CD4-positive, alpha-beta T cell treated with Interleukin-4 for 4 hours (primary cell): Measurements from ENCODE around the gene JPH3.
"Not testable (repeated sequence)": the region's sequence is repeated elsewhere in the genome, so short reads cannot be mapped to it uniquely, and the experiment has no call there.

Experiments used
- DNase-seq: peaks from one replicate; pipeline ENCODE4 v3.0.0-alpha.2; 2020

JPH3 gene

DNA sequence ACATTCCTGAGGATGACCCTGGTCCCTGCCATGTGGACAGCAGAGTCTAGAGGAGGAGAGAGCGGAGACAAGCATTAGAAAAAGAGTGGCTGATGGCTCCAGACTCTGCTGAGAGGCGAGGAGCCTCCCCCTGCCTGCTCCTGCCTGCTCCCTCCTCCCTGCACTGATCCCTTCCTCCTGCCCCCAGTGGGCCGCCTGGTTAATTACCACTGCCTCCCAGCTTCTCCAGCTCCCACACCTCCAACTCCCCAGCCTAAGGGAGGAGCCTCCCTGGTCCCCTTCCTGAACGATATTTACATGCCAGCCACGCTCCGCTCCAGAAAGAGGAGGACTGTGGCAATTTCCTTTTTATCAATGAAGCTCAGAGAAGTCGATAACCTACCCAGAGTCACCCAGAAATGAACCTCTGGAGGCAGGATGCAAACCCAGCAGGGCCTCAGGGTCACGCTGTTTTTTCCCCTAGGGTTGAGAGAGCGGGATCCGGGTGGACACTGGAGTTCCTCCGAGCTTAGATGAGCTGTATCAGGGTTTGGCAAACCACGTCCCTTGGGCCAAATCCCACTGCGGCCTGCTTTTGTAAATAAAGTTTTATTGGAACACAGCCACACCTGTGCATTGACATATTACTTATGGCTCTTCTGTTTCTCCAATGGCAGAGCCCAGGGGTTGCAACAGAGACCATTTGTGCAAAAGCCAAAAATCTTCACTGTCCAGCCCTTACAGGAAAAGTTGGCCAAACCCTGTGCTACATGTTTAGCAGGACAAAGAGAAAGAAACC, 27.1 kb upstream of the JPH3 start:
- DNase-seq, result no peak

DNA sequence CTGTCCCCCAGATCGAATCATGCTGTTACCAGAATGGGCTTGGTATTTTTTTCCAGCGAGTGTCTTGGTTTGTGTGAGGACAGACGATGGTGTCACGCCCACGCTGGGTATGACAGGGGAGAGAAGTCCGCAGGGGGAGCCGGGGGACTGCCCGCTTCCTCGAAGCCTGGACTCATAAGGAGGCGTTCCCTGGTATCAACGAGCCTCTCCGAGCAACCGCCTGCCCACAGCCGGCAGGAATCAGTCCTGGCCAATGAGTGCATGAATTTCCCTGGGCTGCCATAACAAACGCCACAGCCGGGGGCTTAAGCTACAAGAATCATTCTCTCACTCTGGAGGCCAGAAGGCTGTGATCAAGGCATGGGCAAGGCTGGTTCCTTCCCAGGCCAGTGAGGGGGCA, 26.1 kb upstream of the JPH3 start:
- DNase-seq, result no peak

DNA sequence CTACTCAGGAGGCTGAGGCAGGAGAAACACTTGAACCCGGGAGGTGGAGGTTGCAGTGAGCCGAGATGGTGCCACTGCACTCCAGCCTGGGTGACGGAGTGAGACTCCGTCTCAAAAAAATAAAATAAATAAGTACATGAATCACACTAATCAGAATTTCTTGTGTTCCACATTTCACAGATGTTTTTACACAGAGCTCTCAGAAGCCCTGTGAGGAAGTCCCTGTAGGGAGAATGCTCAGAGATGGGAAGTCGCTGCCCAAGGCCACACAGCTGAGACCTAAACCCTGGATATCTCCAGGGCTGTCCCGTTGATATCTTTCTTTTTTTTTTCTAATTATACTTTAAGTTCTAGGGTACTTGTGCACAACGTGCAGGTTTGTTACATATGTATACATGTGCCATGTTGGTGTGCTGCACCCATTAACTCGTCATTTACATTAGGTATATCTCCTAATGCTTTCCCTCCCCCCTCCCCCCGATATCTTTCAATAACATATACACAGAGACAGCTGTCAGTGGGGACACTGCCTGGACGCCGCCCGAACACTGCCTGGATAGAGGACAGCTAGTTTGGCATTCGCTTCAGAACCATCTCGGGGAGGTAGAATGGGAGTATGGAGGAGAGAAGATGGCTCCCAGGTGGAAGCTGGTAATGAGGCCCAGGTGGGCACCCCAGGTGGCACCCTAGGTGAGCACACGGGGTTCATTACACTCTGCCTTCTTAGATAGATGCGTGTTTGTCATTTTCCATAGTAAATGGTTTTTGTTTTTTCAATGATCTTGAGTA, 24.0 kb upstream of the JPH3 start:
- DNase-seq, result not testable (repeated sequence)

DNA sequence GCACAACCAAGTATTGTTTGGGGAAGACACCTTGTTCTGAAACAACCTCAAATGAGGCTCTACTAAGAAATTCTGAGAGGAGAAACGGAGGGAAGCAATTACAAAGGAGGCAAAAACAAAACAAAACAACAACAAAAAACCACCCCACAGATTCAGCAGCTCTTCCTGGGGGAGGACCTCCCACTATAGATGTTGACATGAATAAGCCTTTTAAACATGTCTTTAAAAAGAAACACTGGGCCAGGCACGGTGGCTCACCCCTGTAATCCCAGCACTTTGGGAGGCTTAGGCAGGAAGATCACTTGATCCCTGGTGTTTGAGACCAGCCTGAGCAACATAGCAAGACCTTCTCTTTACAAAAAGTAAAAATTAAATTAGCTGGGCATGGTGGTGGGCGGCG, 22.6 kb upstream of the JPH3 start:
- DNase-seq, result no peak

DNA sequence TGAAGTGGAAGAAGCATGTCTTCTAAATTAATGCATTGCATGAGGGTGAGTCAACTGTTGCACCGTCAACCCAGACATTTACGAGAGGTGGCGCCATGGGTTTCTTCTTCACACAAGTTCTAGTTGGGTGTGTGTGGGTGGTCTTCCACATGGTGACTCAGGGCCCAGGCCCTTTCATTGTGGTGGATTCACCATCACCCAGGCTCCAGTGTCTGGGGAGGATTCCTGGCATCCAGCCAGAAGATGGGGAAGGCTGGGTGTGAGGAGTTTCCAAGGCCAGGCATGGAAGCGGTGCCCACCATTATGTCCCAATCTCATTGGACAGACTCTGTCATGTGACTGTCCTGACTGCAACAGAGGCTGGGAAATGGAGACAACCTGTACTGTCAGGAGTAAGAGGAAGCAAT, 21.4 kb upstream of the JPH3 start:
- DNase-seq, result no peak

DNA sequence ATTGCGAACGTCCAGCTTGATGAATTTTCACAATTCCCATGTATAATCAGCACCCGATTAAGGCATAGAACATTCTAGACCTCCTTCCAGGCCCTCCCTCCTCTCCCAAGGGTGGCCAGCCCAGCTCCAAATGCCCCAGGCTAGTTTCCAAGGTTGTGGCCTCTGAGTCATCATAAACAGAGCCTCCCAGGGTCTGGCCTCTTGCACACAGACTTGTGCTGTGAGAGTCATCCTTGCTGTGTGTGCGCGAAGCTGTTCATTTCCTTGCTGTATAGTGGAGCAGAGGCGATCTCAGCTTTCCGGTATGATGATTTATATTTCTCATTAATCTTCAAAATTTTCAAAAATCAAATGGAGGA, 20.5 kb upstream of the JPH3 start:
- no peak for DNase-seq

DNA sequence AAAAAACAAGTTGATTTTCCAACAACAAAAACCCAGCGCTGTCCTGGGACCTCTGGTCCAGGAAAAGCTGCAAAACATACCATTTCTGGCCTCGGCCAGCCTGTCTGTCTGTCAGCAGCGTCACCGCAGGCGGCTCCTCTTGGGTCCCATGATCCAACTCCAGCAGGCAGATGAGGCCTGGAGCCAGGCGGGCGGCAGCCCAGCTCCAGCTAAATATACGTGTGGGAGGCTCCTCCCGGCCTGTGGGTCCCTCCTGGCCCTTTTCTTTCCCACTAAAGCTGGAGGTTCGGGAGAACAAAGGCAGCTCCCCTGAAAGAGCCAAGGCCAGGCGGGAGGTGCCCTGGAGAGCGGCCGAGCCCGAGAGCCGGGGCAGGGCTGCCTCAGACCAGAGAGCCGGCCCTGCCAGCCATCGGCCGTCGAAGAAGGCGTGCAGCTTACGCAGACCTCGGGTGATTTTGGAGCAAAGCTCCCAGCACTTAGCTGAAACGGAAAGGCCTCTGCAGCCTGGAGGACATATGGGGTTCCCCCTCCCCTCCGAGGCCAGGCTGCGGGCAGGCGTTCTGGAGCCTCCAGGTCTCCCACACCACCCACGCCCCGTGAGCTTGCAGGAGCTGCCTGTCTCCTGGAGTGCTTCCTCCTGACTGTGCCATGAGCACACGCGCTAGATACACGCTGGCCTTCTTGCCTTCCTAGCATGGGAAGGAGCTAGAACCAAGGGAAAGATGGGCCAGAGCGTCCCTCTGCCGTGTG, 19.9 kb upstream of the JPH3 start:
- no peak for DNase-seq

DNA sequence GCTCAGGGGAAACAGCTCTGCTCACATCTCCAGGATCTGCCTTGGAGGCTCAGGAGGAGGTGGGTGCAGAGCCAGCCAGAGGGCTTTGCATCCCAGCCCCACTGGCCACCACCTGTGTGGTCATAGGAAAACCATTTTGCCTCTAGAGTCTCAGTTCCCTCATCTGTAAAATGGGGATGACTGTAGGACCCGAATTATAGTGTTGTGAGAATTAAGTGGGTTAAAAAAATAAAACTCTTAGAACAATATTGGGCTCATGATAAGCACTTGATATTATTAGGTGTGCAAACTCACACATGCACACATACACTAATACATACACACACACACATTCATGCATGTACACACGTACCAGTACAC, 19.4 kb upstream of the JPH3 start:
- DNase-seq, result no peak

DNA sequence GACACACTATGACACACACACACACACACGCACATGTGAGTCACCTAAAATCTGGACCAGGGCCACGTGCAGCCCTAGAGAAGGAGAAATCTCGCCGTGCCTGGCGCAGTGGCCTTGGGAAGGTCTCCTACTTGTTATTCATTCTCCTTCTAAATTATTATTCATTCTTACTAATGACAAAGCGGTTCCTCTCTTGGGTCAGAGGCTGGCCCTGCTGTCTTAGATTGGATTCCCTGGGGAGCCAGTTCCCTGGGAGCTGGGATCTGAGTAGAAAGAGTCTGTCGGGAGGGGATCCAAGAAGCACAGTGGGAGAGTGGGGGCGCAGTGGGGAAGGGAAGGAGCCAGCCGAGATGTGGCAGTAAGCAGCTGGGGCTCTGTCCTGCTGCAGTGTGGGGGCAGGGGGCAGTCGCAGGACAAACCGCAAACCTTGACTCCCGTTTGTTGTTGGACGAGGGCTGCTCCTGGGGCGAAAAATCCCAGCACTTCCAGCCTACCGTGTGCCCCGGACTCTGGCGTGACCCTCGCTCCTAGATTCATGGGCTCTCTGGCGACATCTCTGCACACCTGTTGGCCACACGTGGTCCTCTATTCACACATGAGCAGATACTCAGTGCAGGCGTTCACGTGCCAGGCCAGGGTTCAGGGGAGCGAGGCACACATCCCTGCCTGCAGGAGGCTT, 18.7 kb upstream of the JPH3 start:
- DNase-seq, result no peak

GRCh38 chr16:87584271-87584670, 18.0 kb upstream of the JPH3 start:
- no peak for DNase-seq

DNA sequence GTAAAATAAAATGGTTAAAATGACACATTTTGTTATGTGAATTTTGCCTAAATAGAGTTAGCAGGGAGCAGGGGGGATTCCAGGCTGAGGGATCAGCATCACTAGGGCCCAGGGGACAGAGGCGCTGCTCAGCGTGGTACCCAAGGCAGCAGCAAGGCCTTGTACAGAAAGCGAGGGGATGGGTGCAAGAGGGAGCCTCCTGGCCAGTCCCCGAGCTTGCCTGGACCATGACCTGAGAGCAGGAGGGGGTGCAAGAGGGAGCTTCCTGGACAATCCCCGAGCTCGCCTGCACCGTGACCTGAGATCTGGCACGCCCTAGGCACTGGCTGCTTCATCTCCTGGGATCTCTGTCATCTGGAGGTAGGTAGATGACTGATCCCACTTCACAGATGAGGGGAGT, 17.3 kb upstream of the JPH3 start:
- DNase-seq, result no peak

GRCh38 chr16:87585442-87586200, 16.7 kb upstream of the JPH3 start:
- no peak for DNase-seq

DNA sequence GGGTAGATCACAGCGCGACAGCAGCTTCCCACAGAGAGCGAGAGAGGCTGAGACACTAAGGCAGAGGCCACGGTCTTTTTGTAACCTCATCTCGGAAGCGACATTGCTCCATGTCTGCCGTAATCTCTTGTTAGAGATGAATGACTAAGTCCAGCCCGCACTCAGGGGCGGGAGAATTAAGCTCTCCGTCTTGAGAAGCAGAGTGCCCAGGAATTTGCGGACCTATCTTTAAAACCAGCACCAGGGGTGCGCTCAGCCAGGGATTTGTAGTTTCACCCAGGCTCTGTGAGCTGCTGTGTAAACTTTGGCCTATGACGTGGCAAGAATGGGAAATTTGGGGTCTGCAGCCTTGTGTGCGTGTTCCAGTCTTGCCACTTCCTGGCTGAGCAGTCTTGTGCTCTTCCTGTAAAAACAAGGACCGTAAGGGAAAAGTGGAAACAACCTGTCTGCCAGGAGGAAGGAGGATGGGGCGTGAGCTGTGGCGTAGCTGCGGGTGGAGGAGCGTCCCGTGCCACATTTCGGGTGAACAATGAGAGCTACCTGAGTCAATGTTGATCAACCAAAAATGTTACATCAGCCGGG, 16.0 kb upstream of the JPH3 start:
- no peak for DNase-seq

DNA sequence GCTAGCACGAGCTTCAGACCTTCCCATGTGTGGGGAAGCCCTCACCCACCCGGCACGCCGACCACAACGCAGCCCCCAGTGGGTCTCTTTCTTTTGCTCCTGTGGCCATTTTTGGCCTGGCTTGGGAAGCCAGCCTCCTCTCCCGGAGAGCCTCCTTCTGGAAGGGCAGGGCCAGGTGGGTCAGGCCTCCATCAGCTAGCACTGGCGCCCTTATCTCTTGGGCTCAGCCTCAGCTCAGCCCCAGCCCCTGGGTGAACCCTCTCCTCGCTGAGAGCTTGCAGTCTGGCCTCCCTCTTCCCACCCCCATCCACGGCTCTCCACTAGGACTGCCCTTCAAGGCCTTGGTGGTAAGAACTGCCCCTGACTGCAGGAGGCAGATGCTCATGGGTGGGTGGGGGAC, 14.7 kb upstream of the JPH3 start:
- no peak for DNase-seq

GRCh38 chr16:87592018-87592712, 10.1 kb upstream of the JPH3 start:
- no peak for DNase-seq

DNA sequence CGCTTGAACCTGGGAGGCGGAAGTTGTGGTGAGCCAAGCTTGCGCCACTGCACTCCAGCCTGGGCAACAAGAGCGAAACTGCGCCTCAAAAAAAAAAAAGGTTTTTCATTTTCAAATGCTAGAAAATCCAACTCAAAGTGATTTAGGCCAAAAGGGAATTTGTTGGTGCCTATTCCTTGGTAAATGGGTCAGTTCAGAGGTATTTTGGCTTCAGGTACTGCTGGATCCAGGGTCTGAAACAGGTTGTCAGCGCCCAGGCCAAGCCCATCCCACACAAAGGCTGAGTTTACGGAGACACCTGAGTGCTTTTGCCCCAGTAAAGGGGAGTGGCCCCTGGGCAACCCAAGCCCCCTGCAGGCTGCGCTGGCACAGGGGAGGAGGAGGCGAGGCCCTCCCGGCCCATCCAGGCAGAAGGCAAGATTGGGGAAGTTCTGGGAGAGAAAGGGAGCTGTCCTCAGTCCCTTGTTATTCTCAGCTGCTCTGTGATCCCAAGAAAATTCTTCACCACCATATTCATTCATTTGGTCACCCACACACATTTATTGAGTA, 8.5 kb upstream of the JPH3 start:
- no peak for DNase-seq

DNA sequence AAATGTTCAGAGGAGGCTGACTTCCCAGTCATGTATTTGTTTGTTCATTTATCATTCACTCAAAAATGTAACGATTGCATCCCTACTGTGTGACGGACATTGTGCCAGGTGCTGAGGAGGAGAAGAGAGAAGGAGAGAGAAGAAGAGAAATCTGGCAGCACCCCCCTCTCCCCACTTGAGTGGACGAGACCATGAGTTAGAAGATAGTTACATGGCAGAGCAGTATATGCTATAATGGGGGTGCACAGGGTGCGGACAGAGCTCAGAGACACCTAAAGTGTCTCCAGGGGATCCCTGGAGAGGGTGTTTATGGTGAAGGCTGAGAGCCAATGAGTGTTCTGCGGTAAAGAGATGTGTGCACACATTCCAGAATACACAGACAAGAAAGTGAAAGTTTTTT, 6.6 kb upstream of the JPH3 start:
- no peak for DNase-seq

GRCh38 chr16:87597324-87597830, 4.9 kb upstream of the JPH3 start:
- DNase-seq, result no peak

GRCh38 chr16:87598431-87598830, 3.9 kb upstream of the JPH3 start:
- DNase-seq, result no peak

GRCh38 chr16:87600246-87600645, 2.1 kb upstream of the JPH3 start:
- no peak for DNase-seq

- DNase-seq, result no peak
Observed at GRCh38 chr16:87601401-87601981, 817 bp upstream of the JPH3 start.
